Measurements from ENCODE around the gene PURB.
A peak's percentile ranks its signal among the peaks of the same experiment; 100 is the strongest.
"Not testable (repeated sequence)": the region's sequence is repeated elsewhere in the genome, so short reads cannot be mapped to it uniquely, and the experiment has no call there.

The PURB gene

GRCh38 chr7:44885394-44886317 is at the start of gene PURB:
TSS of gene PURB (minus strand) at chr7:44885530. CDS start at chr7:44885348, 182 bp downstream.
- DNase-seq, result peak; percentile 92

GRCh38 chr7:44935016-44935415 is 49.7 kb upstream of the PURB start:
- DNase-seq, result no peak

GRCh38 chr7:44934510-44934909 is 49.2 kb upstream of the PURB start:
- DNase-seq, result not testable (repeated sequence)

- no peak for DNase-seq
Observed at GRCh38 chr7:44930921-44931320, 45.6 kb upstream of the PURB start.

- DNase-seq, result no peak
Observed at GRCh38 chr7:44922351-44922694, 37.0 kb upstream of the PURB start.

- peak; percentile 83 for DNase-seq
Observed at GRCh38 chr7:44921607-44922350, 36.4 kb upstream of the PURB start.

GRCh38 chr7:44920119-44920518 is 34.8 kb upstream of the PURB start:
- no peak for DNase-seq

- DNase-seq, result no peak
Observed at GRCh38 chr7:44918029-44918428, 32.7 kb upstream of the PURB start.

GRCh38 chr7:44917465-44917864 is 32.1 kb upstream of the PURB start:
- no peak for DNase-seq

- no peak for DNase-seq
Observed at GRCh38 chr7:44914992-44915607, 29.8 kb upstream of the PURB start.

- DNase-seq, result no peak
Observed at GRCh38 chr7:44912775-44913347, 27.5 kb upstream of the PURB start.

- no peak for DNase-seq
Observed at GRCh38 chr7:44911911-44912310, 26.6 kb upstream of the PURB start.

- no peak for DNase-seq
Observed at GRCh38 chr7:44909596-44910389, 24.5 kb upstream of the PURB start.

GRCh38 chr7:44906965-44907364 is 21.6 kb upstream of the PURB start:
- no peak for DNase-seq

- DNase-seq, result no peak
Observed at GRCh38 chr7:44905002-44905635, 19.8 kb upstream of the PURB start.

- DNase-seq, result no peak
Observed at GRCh38 chr7:44899443-44899842, 14.1 kb upstream of the PURB start.

- no peak for DNase-seq
Observed at GRCh38 chr7:44898039-44898438, 12.7 kb upstream of the PURB start.

GRCh38 chr7:44897309-44897708 is 12.0 kb upstream of the PURB start:
- no peak for DNase-seq

GRCh38 chr7:44894888-44895580 is 9.7 kb upstream of the PURB start:
- peak; percentile 8 for DNase-seq

- peak; percentile 13 for DNase-seq
Observed at GRCh38 chr7:44893710-44894234, 8.4 kb upstream of the PURB start.

- no peak for DNase-seq
Observed at GRCh38 chr7:44891791-44892190, 6.5 kb upstream of the PURB start.

Data from NCI-H82 (cell line).